H9 (cell line): Measurements from ENCODE around the gene LMNTD1. TPM values are rescaled to one million over a fixed set of nuclear protein-coding genes. Genes with fewer than 3 reads are reported as not detected.

Experiments
- DNase-seq: peaks from one replicate; pipeline ENCODE4 v3.0.0-alpha.2; 2017
- H2AFZ ChIP-seq: one replicate; pipeline ENCODE4 v1.6.1; 2013; ENCODE audit warnings: mild to moderate bottlenecking, low read length, control low read depth, moderate library complexity
- H2AK5ac ChIP-seq: 2 replicates; pipeline ENCODE4 v1.6.1; 2013; ENCODE audit warnings: low read length, control low read depth, mixed read lengths; ENCODE audit not compliant: insufficient read length
- H2BK120ac ChIP-seq: one replicate; pipeline ENCODE4 v1.6.1; 2013; ENCODE audit warnings: low read depth, mild to moderate bottlenecking, low read length, control low read depth, inconsistent platforms; ENCODE audit not compliant: poor library complexity, severe bottlenecking
- H2BK12ac ChIP-seq: 2 replicates; pipeline ENCODE4 v1.6.1; 2013; ENCODE audit warnings: low read length, control low read depth, mixed read lengths, low read depth; ENCODE audit not compliant: insufficient read length
- H2BK15ac ChIP-seq: 2 replicates; pipeline ENCODE4 v1.6.1; 2013; ENCODE audit warnings: low read depth, low read length, control low read depth
- H2BK20ac ChIP-seq: one replicate; pipeline ENCODE4 v1.6.1; 2013; ENCODE audit warnings: low read depth, mild to moderate bottlenecking, low read length, control low read depth, inconsistent platforms; ENCODE audit not compliant: poor library complexity, severe bottlenecking
- H2BK5ac ChIP-seq: 2 replicates; pipeline ENCODE4 v1.6.1; 2013; ENCODE audit warnings: low read length, control low read depth, mixed read lengths; ENCODE audit not compliant: insufficient read length
- H3K14ac ChIP-seq: 2 replicates; pipeline ENCODE4 v1.6.1; 2013; ENCODE audit warnings: low read length, control low read depth; ENCODE audit not compliant: insufficient read depth
- H3K18ac ChIP-seq: 2 replicates; pipeline ENCODE4 v1.6.1; 2013; ENCODE audit warnings: low read depth, mild to moderate bottlenecking, mixed read lengths, low read length, control low read depth; ENCODE audit not compliant: insufficient read length
- H3K23ac ChIP-seq: 2 replicates; pipeline ENCODE4 v1.6.1; 2013; ENCODE audit warnings: low read length, control low read depth, mixed read lengths, low read depth; ENCODE audit not compliant: insufficient read length
- H3K23me2 ChIP-seq: 2 replicates; pipeline ENCODE4 v1.6.1; 2013; ENCODE audit warnings: low read depth, mild to moderate bottlenecking, mixed read lengths, low read length, control low read depth; ENCODE audit not compliant: insufficient read length, poor library complexity, severe bottlenecking
- H3K27ac ChIP-seq: 2 replicates; pipeline ENCODE4 v1.5.1; 2013; ENCODE audit warnings: low read length, control low read depth, mixed read lengths, low read depth; ENCODE audit not compliant: insufficient read length
- H3K27me3 ChIP-seq: 2 replicates; pipeline ENCODE4 v1.6.1; 2013; ENCODE audit warnings: low read length, control low read depth, inconsistent platforms; ENCODE audit not compliant: insufficient read depth
- H3K4ac ChIP-seq: 2 replicates; pipeline ENCODE4 v1.6.1; 2013; ENCODE audit warnings: low read depth, mild to moderate bottlenecking, control low read depth, inconsistent platforms, low read length, moderate library complexity
- H3K4me1 ChIP-seq: 2 replicates; pipeline ENCODE4 v1.6.1; 2013; ENCODE audit warnings: low read length, control low read depth, inconsistent platforms; ENCODE audit not compliant: insufficient read depth
- H3K4me2 ChIP-seq: 2 replicates; pipeline ENCODE4 v1.6.1; 2013; ENCODE audit warnings: low read length, control low read depth, mixed read lengths; ENCODE audit not compliant: insufficient read length, insufficient read depth
- H3K56ac ChIP-seq: 2 replicates; pipeline ENCODE4 v1.6.1; 2013; ENCODE audit warnings: low read depth, mild to moderate bottlenecking, mixed read lengths, low read length, control low read depth; ENCODE audit not compliant: insufficient read length
- H3K79me1 ChIP-seq: 2 replicates; pipeline ENCODE4 v1.6.1; 2013; ENCODE audit warnings: low read depth, mild to moderate bottlenecking, moderate library complexity, low read length, control low read depth, inconsistent platforms; ENCODE audit not compliant: insufficient read depth, poor library complexity, severe bottlenecking
- H3K79me2 ChIP-seq: 2 replicates; pipeline ENCODE4 v1.6.1; 2013; ENCODE audit warnings: low read length, control low read depth, inconsistent platforms; ENCODE audit not compliant: insufficient read depth
- H3K9ac ChIP-seq: 2 replicates; pipeline ENCODE4 v1.6.1; 2013; ENCODE audit warnings: low read length, control low read depth, mixed read lengths; ENCODE audit not compliant: insufficient read length; ENCODE audit errors: extremely low read depth
- H3K9me3 ChIP-seq: one replicate; pipeline ENCODE4 v1.6.1; 2013; ENCODE audit warnings: low read depth, low read length, inconsistent platforms; ENCODE audit not compliant: control insufficient read depth
- H3T11ph ChIP-seq: one replicate; pipeline ENCODE4 v1.6.1; 2013; ENCODE audit warnings: mild to moderate bottlenecking, low read length, control low read depth, inconsistent platforms
- H4K20me1 ChIP-seq: one replicate; pipeline ENCODE4 v1.6.1; 2013; ENCODE audit not compliant: control insufficient read depth, insufficient read length, insufficient read depth
- H4K5ac ChIP-seq: 2 replicates; pipeline ENCODE4 v1.6.1; 2013; ENCODE audit warnings: low read depth, mild to moderate bottlenecking, mixed read lengths, low read length, control low read depth; ENCODE audit not compliant: insufficient read length
- H4K8ac ChIP-seq: replicated peaks from 2 replicates; pipeline ENCODE4 v1.6.1; 2013; ENCODE audit warnings: low read length, control low read depth, mixed read lengths, low read depth; ENCODE audit not compliant: insufficient read length
- H4K91ac ChIP-seq: 2 replicates; pipeline ENCODE4 v1.6.1; 2013; ENCODE audit warnings: low read depth, mild to moderate bottlenecking, moderate library complexity, mixed read lengths, low read length, control low read depth; ENCODE audit not compliant: insufficient read length
- H3K27ac Mint-ChIP-seq, 3 experiments: 2 replicates in 2 of 3; 3 replicates in 1 of 3; pipeline ENCODE4 v1.8.0; 2020 to 2021; ENCODE audit warnings: mixed read lengths in 3 of 3, mild to moderate bottlenecking in 1 of 3, moderate library complexity in 1 of 3
- H3K27me3 Mint-ChIP-seq: 2 replicates; pipeline ENCODE4 v1.8.0; 2021; ENCODE audit warnings: low read depth, mild to moderate bottlenecking, moderate library complexity, mixed read lengths
- H3K36me3 Mint-ChIP-seq, 3 experiments: 2 replicates in 2 of 3; 3 replicates in 1 of 3; pipeline ENCODE4 v1.8.0; 2020 to 2021; ENCODE audit warnings: low read depth in 3 of 3, mixed read lengths in 3 of 3; ENCODE audit not compliant: insufficient read depth in 1 of 3
- H3K4me1 Mint-ChIP-seq, 2 experiments: 2 replicates each; pipeline ENCODE4 v1.8.0; 2020; ENCODE audit warnings: mixed read lengths in 2 of 2
- H3K4me3 Mint-ChIP-seq, 2 experiments: 2 replicates in 1 of 2; 3 replicates in 1 of 2; pipeline ENCODE4 v1.8.0; 2020 to 2021; ENCODE audit warnings: mild to moderate bottlenecking in 2 of 2, mixed read lengths in 2 of 2, moderate library complexity in 1 of 2
- H3K9me3 Mint-ChIP-seq, 2 experiments: 2 replicates in 1 of 2; 3 replicates in 1 of 2; pipeline ENCODE4 v1.8.0; 2020; ENCODE audit warnings: mild to moderate bottlenecking in 2 of 2, mixed read lengths in 2 of 2, moderate library complexity in 1 of 2
- total RNA-seq: library from RNA; stranded (reverse); gene quantifications from 2 replicates; pipeline ENCODE4 v1.2.1, GENCODE V29; 2021
- TF ChIP-seq, protein P1 (sequence below): fragments of 200-600 bp; sonication (generic); conservative IDR thresholded peaks from 3 replicates; pipeline ENCODE4 v1.8.0; 2021; ENCODE audit warnings: antibody characterized with exemption, mild to moderate bottlenecking

The LMNTD1 gene
- total RNA-seq, 1 experiment from 2014 or later, result not detected

DNA sequence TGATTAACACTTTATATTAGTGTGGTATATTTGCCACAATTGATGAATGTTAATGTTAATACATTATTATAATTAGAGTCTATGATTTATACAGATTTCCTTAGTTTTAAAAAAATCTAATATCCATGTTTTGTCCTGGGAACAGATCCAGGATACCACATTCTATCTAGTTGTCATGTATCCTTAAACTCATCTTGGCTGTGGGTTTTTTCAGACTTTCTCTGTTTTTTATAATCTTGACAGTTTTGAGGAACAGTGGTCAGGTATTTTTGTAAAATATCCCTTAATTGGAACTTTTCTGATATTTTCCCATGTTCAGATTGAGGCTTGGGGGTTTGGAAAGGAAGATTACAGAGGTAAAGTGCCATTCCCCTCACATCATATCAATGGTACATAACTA, 104.1 kb downstream of the LMNTD1 start:
- H3K56ac ChIP-seq, result no peak overlapping the region
- H3K9ac ChIP-seq, result no peak overlapping the region

More for the DNA sequence above, 104.1 kb downstream of the LMNTD1 start:
- Histone ChIP-seq H2AK5ac (no peak overlapping the region), H4K91ac (no peak overlapping the region), H3K4ac (no peak overlapping the region), H3K79me1 (no peaks in the 10 kb centered on the region), H3K4me2 (no peak overlapping the region), H3K27ac (no peak overlapping the region), H2BK12ac (no peak overlapping the region), H3K23ac (no peak overlapping the region), H4K8ac (no peak overlapping the region), H3K14ac (no peak overlapping the region), H2BK5ac (no peak overlapping the region), H4K20me1 (no peaks in the 10 kb centered on the region), H2BK120ac (no peak overlapping the region), H2BK20ac (no peak overlapping the region), H4K5ac (no peak overlapping the region), H3T11ph (no peak overlapping the region), H2BK15ac (no peak overlapping the region), H3K4me1 (no peaks in the 10 kb centered on the region), H3K18ac (no peak overlapping the region), H3K23me2 (no peaks in the 10 kb centered on the region), H3K27me3 (no peaks in the 10 kb centered on the region), H2AFZ (no peak overlapping the region), H3K9me3 (no peaks in the 10 kb centered on the region), H3K79me2 (no peaks in the 10 kb centered on the region)
- no peak for DNase-seq
- no peaks in the 10 kb centered on the region for H3K27me3 Mint-ChIP-seq
- H3K4me3 Mint-ChIP-seq, result no peak overlapping the region
- TF ChIP-seq, protein P1, sequence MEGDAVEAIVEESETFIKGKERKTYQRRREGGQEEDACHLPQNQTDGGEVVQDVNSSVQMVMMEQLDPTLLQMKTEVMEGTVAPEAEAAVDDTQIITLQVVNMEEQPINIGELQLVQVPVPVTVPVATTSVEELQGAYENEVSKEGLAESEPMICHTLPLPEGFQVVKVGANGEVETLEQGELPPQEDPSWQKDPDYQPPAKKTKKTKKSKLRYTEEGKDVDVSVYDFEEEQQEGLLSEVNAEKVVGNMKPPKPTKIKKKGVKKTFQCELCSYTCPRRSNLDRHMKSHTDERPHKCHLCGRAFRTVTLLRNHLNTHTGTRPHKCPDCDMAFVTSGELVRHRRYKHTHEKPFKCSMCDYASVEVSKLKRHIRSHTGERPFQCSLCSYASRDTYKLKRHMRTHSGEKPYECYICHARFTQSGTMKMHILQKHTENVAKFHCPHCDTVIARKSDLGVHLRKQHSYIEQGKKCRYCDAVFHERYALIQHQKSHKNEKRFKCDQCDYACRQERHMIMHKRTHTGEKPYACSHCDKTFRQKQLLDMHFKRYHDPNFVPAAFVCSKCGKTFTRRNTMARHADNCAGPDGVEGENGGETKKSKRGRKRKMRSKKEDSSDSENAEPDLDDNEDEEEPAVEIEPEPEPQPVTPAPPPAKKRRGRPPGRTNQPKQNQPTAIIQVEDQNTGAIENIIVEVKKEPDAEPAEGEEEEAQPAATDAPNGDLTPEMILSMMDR, result no peak
- H3K4me1 Mint-ChIP-seq, result peaks cover 6 to 9% of the 10 kb centered on the region in 2 experiments
- no peaks in the 10 kb centered on the region; a peak in 1 of 7 replicates for H3K36me3 Mint-ChIP-seq
- no peaks in the 10 kb centered on the region; a peak in 1 of 5 replicates for H3K9me3 Mint-ChIP-seq
- H3K27ac Mint-ChIP-seq, result no peak overlapping the region
